Spleen (tissue), 7 donors: ENCODE results near the gene ADARB2.

ENCODE experiments used
- CTCF ChIP-seq, 11 experiments: fragments of 200-600 bp in 7 of 11; fragments of 450-650 bp in 4 of 11; sonication (generic) in 4 of 11; IDR thresholded peaks in 8 of 11; conservative IDR thresholded peaks in 3 of 11; 1 replicate in 7 of 11; 2 replicates in 4 of 11; pipeline versions ENCODE4 v1.4.0 to v1.8.0; 2016 to 2021; ENCODE audit warnings: antibody characterized with exemption in 11 of 11, inconsistent platforms in 4 of 11, mild to moderate bottlenecking in 1 of 11
- POLR2A ChIP-seq, 3 donors: fragments of 450-650 bp; IDR thresholded peaks; one replicate each; pipeline ENCODE4 v1.5.1; 2017; ENCODE audit warnings: antibody characterized with exemption in 3 of 3, mild to moderate bottlenecking in 1 of 3
- POLR2AphosphoS5 ChIP-seq, 3 donors: sonication (generic); formaldehyde crosslinking; IDR thresholded peaks; one replicate each; pipeline ENCODE4 v1.5.1; 2017; ENCODE audit warnings: antibody characterized with exemption in 3 of 3
- donor health status: DM: no; HTN: no; CAD: no; lungs with moderate emphysema.
- donor health status: DM: no; HTN: no; CAD: no.
- donor health status: DM: no; HTN: no; CAD: no.

- no peak for TF ChIP-seq POLR2AphosphoS5 (IDR thresholded peaks at IDR 0.05)
- TF ChIP-seq CTCF (IDR thresholded peaks at IDR 0.05 in 8 of 11, conservative IDR thresholded peaks at IDR 0.05 in 3 of 11) = no peak
- TF ChIP-seq POLR2A (IDR thresholded peaks at IDR 0.05) = no peak
These were observed 129.9 kb downstream of the ADARB2 start for GRCh38 chr10:1607466-1607865.
